Fibroblast of skin of left biceps (primary cell): Measurements from ENCODE around the gene SUPT4H1.
A peak's percentile ranks its signal among the peaks of the same experiment; 100 is the strongest.

Source experiments
- DNase-seq, 2 experiments: peaks; one replicate each; pipeline ENCODE4 v3.0.0-alpha.2; 2013; ENCODE audit warnings: low read depth in 2 of 2

Gene SUPT4H1

DNA sequence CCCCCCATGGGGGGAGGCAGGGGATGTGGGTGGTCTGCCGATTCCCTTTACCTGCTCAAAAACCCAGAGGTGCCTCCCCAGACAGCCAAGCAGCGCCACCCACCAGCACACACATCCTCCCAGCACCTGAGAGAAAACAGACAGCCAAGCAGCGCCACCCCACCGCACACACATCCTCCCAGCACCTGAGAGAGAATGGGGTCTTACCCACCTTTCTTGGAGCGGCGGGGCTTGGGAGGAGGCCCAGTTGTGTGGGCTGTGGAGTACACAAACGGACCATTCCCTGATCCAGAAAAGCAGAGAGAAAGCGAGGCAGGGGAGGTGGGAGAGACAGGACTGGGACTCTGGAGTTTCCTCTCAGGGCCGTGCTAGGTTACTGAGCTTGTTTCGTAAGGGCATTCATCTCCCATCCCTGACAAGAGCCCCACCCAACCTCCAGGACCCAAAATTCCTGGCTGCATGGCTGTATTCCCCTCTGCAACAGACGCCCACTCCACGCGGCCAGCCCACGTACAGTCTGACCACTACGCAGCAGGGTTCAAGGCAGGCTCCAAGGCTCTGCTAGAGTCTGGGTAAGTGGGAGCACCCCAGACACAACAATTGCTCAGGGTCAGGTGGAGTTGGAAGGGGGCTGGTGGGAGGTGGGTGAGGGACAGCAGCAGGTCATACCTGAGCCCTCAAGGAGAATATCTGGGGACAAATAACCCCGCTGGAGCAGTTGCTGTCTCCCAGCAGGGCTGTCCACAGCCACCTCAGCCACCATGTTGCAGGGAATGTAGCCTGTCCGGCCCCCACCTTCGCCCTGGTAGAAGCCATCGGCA, 45.7 kb downstream of the SUPT4H1 start:
- no peak for DNase-seq

DNA sequence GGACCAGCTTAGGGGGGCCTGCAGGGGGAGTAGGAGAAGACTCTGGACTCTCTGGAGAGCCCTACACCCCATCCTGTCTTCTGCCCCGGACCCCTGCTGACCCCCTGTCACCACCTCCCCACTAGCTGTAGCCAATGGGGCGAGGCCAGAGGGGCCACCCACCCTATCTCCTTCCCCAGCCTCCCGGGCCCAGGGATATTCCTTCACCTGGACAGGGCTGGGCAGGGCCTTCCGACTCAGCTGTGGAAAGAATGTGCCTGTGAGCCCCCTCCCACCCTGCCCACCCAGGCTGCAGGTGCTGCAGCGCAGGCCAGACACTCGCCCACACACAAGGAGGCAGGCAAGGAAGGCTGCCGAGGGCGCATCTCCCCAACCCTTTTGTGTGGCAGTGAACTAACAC, 46.4 kb downstream of the SUPT4H1 start:
- DNase-seq = no peak

DNA sequence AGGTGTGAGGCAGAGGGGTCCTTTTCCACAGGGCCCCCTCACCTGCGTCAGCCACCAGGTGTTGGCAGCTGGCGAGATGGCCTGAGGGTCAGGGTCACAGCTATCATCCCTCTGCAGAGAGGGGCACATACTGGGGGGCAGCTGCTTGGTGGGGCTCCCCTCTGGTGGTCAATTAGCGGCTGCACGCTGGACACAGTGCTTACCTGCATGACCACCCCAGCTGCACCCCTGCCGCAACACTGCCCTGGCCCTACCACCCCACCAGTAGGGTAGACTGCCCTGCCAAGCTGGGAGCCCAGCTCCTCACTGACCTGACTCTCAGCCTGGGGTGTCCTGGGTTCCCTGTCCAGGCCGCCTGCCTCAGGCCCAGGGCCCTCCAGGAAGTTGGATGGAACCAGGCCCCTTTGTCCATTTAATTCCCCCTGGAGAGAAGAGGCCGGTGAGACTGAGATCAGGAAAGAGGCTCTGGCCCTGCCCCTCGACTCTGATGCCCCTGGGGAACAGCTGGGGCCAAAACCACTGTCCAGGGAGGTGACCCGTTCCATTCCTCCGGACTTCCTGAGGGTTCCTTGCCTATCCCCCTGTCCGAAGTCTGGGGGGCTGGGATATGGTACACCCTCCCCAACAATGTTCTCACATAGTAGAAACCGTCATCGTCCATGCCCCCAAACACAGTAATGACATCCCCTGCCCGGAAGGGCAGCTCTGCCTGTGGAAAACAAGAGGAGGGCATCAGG, 47.1 kb downstream of the SUPT4H1 start:
- no peak for DNase-seq

DNA sequence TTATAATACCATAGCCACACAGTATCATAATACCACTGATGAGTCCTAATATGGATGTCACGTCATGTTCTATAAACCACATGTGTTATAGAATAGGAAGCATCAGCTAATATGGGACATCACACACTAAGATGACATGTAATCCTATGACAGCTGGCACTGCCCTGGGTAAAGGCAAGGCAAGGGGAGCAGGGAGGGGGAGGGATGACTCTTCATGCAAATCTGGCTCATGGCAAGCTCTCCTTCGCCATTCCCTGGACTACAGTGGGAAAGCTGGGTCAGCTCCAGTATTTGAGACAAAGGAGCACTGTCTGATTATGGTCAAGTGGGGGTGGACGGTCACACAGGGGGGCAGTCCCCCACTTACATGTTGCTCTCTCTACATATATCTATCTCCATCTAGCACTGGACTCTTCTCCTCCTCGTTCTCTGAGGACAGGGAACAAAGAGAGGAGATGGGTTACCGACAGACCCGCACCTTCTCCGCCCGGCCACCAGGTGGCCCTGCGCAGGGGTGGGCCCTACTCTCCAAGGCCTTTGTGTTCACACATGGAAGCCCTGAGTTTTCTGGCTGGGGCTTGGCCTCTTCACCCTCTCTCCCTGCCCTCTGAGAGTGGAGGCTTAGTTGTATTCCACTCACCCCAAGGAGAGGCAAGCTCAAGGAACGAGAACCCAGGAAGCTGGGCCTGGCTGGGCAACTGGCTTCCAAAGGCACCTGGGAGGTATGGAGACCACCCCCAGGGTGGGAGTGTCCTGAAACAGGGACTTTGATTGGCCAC, 47.8 kb downstream of the SUPT4H1 start:
- peak in 1 of 2 experiments; percentile 5 for DNase-seq

DNA sequence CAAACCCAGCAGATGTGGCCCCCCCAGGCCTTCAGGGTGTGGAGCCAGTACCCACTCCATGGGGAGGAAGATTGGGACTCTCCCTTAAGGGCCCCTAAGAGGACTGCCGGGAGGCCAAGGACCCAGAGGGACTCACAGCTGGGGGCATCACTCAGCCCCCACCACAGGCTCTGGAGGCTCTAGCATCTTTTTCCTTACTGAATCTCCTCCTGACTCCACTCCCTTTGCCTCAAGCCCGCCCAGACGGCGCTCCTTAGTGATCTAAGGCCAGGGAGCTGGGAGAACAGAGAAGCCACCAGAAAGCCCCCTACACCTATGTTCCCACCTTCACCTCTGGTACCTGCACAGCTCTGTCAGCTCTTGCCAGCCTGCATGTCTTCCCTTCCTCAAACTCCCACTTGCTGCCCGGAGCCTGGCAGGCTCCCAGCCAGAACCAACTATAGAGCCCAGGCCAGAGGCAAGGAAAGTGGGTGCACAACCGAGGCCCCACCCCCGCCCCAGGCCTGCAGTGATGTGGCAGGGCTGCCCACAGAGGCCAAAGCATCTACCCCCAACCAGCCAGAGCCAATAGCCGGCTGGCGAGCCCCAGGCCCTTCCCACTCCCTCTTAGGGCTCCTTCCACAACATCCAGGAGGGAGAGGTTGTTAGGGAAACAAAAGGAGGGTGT, 48.9 kb downstream of the SUPT4H1 start:
- no peak for DNase-seq

DNA sequence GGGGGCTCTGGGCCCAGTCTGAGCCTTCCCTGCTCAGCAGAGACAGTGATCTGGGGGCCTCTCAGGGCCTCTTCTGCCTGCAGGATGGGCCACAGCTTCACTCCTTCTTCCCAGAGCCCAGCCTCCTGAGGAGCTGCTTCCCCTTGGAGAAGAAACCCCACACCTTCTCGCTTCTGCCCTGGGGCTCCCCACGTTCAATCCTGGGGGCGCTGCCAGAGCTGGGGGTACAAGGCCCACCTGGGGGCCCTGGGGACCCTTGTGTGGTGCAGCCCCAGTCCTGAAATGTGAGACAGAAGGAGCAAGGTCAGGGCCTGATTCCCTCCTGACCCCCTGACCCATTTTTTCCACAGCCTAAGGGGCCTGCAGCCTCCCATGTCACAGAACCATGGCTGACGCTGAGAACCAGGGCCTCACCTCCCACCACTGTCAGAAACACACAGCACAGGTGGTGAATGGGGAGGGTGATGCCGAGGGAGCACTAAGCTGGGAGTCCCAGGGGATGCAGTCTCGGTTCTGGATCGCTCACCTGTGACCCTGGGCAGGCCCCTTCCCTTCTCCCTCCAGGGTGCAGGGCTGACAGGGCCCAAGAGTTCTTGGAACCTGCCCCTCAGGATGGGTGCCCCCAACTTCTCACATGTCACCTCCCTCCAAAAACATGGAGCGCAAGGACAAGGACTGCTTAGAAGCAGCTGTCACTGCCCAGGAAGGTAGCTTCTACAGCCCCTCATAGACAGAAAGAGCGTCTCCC, 49.7 kb downstream of the SUPT4H1 start:
- DNase-seq = no peak

DNA sequence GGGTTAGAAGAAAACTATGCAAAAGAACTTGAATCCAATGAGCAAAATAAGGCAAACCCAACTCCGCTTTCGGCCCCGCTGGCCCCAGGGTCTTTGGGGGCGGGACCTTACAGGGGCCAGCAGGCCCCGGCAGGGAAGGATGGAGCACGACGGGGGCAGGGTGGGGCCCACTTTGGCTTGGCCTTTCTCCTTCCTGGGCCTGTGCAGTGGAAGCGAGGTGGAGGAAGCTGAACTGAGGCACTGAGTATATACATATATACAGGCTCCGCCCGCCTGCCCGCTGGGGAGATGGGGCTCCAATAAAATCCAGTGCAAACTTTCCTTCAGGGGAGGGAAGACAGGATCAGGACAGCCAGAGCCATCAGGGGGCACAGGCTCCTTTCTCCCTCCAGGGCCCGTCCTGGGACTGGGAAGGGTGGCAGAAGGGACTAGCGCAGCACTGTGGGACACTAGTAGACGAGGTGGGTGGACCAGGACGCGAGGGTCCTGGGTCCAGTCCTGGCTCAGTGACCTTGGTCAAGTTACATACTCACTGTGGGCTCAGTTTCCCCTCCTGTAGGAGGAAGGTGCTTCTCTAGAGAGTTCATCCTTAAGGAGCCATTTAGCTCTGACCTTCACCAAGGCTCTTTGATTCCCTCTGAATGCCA, 50.4 kb downstream of the SUPT4H1 start:
- no peak for DNase-seq

DNA sequence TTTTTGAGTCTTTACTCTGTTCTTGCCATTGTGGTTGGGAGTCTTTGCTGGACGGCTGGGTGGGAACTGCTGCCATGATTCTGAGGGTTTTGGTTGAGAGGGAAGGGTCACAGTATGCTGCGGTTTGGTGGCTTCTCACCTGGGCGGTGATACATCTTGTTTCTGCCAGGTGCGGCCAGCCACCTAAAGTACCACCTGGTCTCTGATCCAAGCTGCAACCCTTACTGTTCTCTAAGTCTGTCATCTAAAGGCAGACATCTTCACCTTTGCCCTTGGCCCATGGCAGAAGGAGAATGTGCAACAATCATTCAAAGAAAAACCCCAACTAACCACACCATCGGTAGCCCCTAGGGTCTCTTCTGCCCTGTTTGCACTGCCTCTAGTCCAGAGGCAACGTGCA, 51.7 kb downstream of the SUPT4H1 start:
- no peak for DNase-seq
